ENCODE measurements around the gene NFKBIL1.

- TF ChIP-seq CTCF (conservative IDR thresholded peaks at IDR 0.05; ENCODE audit: low read depth in 2 of 2) (no peak), EZH2phosphoT487 (IDR thresholded peaks at IDR 0.05; ENCODE audit: unreplicated experiment) (no peak), ZNF462 (CRISPR knock-in tag; IDR thresholded peaks at IDR 0.05) (no peak), POLR2AphosphoS5 (IDR thresholded peaks at IDR 0.05; ENCODE audit: low read depth) (no peak), ZNF331 (CRISPR knock-in tag; IDR thresholded peaks at IDR 0.05; ENCODE audit: low read depth) (no peak), CREB1 (CRISPR knock-in tag; IDR thresholded peaks at IDR 0.05; ENCODE audit: low read depth) (no peak), EZH2 (IDR thresholded peaks at IDR 0.05; ENCODE audit: low read depth, unreplicated experiment) (no peak), ETS1 (IDR thresholded peaks at IDR 0.05) (no peak), REST (IDR thresholded peaks at IDR 0.05; ENCODE audit: unreplicated experiment) (no peak)
Measured at GRCh38 chr6:31538805-31539400, 8.5 kb upstream of the NFKBIL1 start.
